RWPE2 (cell line): ENCODE results near the gene SEMA3D.

Experiments used
- ATAC-seq: fragments of 200-7000 bp; cut with Tn5 transposase; 3 replicates; pipeline ENCODE4 v1.9.1; 2021; ENCODE audit warnings: low read depth
- DNase-seq: peaks from one replicate; pipeline ENCODE4 v3.0.0-alpha.2; 2020; ENCODE audit warnings: low spot score
- H3K27ac ChIP-seq: fragments of 450-650 bp; 2 replicates; pipeline ENCODE4 v1.5.1; 2017; ENCODE audit warnings: mild to moderate bottlenecking; ENCODE audit not compliant: poor library complexity, severe bottlenecking
- H3K27me3 ChIP-seq: fragments of 250-450 bp; sonication (Bioruptor Pico); 2 replicates; pipeline ENCODE4 v1.5.1; 2021; ENCODE audit warnings: mild to moderate bottlenecking, moderate library complexity; ENCODE audit not compliant: insufficient read depth, poor library complexity, severe bottlenecking
- H3K36me3 ChIP-seq: fragments of 250-450 bp; sonication (Bioruptor Pico); 2 replicates; pipeline ENCODE4 v1.5.1; 2020; ENCODE audit warnings: low read depth, mild to moderate bottlenecking, moderate library complexity
- H3K4me1 ChIP-seq: fragments of 250-450 bp; sonication (Bioruptor Pico); 2 replicates; pipeline ENCODE4 v1.5.1; 2021; ENCODE audit warnings: mild to moderate bottlenecking, moderate library complexity; ENCODE audit not compliant: insufficient read depth, poor library complexity, severe bottlenecking
- H3K4me3 ChIP-seq: fragments of 250-450 bp; sonication (Bioruptor Pico); 2 replicates; pipeline ENCODE4 v1.5.1; 2021; ENCODE audit warnings: mild to moderate bottlenecking, moderate library complexity; ENCODE audit not compliant: severe bottlenecking
- H3K9me3 ChIP-seq: fragments of 250-450 bp; sonication (Bioruptor Pico); 2 replicates; pipeline ENCODE4 v1.5.1; 2021; ENCODE audit warnings: mild to moderate bottlenecking, moderate library complexity; ENCODE audit not compliant: severe bottlenecking
- TF ChIP-seq, protein P1 (sequence below): fragments of 450-650 bp; IDR thresholded peaks from one replicate; pipeline ENCODE4 v1.5.1; 2017; ENCODE audit warnings: mild to moderate bottlenecking, moderate library complexity; ENCODE audit not compliant: poor library complexity, severe bottlenecking

Gene SEMA3D

GRCh38 chr7:85067371-85067770 is 119.5 kb downstream of the SEMA3D start:
- Histone ChIP-seq H3K9me3 (no peaks in the 10 kb centered on the region), H3K4me3 (no peak overlapping the region), H3K36me3 (no peaks in the 10 kb centered on the region), H3K27ac (no peak overlapping the region), H3K4me1 (peaks cover 8% of the 10 kb centered on the region), H3K27me3 (no peaks in the 10 kb centered on the region)
- no peak for ATAC-seq
- TF ChIP-seq, protein P1, sequence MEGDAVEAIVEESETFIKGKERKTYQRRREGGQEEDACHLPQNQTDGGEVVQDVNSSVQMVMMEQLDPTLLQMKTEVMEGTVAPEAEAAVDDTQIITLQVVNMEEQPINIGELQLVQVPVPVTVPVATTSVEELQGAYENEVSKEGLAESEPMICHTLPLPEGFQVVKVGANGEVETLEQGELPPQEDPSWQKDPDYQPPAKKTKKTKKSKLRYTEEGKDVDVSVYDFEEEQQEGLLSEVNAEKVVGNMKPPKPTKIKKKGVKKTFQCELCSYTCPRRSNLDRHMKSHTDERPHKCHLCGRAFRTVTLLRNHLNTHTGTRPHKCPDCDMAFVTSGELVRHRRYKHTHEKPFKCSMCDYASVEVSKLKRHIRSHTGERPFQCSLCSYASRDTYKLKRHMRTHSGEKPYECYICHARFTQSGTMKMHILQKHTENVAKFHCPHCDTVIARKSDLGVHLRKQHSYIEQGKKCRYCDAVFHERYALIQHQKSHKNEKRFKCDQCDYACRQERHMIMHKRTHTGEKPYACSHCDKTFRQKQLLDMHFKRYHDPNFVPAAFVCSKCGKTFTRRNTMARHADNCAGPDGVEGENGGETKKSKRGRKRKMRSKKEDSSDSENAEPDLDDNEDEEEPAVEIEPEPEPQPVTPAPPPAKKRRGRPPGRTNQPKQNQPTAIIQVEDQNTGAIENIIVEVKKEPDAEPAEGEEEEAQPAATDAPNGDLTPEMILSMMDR: no peak
- no peak for DNase-seq

DNA sequence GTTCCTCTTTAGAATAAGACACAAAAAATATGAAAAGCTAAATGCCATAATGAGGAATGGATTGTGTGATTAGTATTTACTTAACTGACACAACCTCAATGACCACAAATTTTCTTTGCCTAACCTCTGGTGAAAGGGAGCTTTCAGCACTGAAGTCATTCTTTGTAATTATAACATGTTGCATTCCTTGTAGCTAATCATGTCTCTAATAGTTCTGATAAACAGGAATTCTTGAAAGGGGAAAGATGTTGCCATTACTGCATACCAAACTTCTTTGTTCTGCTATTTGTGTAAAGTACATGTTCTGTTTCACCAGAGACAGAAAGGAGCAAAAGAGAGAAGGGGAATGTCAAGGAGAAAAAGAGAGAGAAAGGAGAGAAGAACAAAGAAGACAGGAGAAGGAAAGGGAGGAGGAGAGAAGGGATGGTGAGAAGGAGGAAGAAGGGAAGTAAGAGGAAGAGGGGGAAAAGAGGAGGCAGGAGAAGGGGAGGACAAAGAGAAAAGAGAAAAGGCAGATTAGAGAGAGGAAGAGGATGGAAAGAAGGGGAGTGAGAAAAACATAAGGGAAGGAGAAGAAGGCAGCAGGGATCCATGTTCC is 120.9 kb downstream of the SEMA3D start:
- Histone ChIP-seq H3K27me3 (no peaks in the 10 kb centered on the region), H3K9me3 (no peaks in the 10 kb centered on the region), H3K4me1 (peaks cover 7% of the 10 kb centered on the region), H3K4me3 (no peak overlapping the region), H3K36me3 (no peaks in the 10 kb centered on the region), H3K27ac (no peak overlapping the region)
- TF ChIP-seq, protein P1: no peak
- ATAC-seq (no peak), DNase-seq (no peak)

DNA sequence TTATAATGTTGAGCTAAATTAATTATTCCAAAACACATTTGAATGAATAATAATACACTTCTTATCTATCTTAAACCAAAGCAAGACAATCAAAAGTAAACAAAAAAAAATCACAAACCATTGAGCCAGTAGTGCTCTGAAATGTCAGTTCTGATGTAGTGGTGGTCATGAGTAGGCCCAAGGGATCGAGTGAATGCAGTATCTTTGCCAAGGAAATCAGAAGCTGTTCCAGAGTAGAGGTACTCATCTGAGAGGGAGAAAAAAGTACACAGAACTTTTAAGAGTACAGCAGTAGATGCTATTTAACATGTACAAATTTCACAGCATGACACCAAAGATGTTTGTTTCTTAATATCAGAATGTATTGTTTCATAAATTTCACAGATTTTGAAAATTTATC is 121.5 kb downstream of the SEMA3D start:
- Histone ChIP-seq H3K4me3 (no peak overlapping the region), H3K36me3 (no peaks in the 10 kb centered on the region), H3K9me3 (no peaks in the 10 kb centered on the region), H3K4me1 (peaks cover 5% of the 10 kb centered on the region), H3K27ac (no peak overlapping the region), H3K27me3 (no peaks in the 10 kb centered on the region)
- TF ChIP-seq, protein P1: no peak
- ATAC-seq: no peak
- no peak for DNase-seq

GRCh38 chr7:85062651-85063050 is 124.2 kb downstream of the SEMA3D start:
- Histone ChIP-seq H3K4me1 (no peaks in the 10 kb centered on the region), H3K27me3 (no peaks in the 10 kb centered on the region), H3K4me3 (no peak overlapping the region), H3K36me3 (no peaks in the 10 kb centered on the region), H3K27ac (no peak overlapping the region), H3K9me3 (no peaks in the 10 kb centered on the region)
- TF ChIP-seq, protein P1: no peak
- no peak for DNase-seq
- no peak for ATAC-seq

DNA sequence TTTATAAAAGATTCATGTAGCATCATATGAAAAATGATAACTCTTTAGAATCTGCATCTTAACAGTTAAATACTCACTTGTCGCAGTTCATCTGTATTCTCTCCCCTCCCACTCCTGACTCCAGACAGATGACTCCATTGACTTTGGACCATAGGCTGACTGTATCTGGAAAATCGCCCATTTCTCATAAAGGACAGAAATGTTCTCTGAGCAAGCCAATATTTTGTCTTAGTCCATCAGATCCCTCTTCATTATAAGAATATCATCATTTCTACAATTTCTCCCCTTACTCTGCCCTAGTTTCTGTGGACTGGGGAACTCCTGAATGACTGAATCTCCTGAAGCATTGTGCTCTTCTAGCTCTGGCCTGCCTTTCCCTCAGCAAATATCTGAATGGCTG is 125.4 kb downstream of the SEMA3D start:
- no peak overlapping the region for H3K27ac ChIP-seq
- no peaks in the 10 kb centered on the region for H3K27me3 ChIP-seq
- ATAC-seq (no peak), DNase-seq (no peak)
- peaks cover 2% of the 10 kb centered on the region for H3K4me1 ChIP-seq
- TF ChIP-seq, protein P1: no peak
- no peaks in the 10 kb centered on the region for H3K36me3 ChIP-seq
- no peaks in the 10 kb centered on the region for H3K9me3 ChIP-seq
- no peak overlapping the region for H3K4me3 ChIP-seq
